Liver (tissue), 9 donors: Measurements from ENCODE around the gene LANCL3. TPM values are rescaled to one million over a fixed set of nuclear protein-coding genes. Genes with fewer than 3 reads are reported as not detected.

Experiments used
- DNase-seq: peaks from one replicate; pipeline ENCODE4 v3.0.0-alpha.2; 2017; ENCODE audit warnings: low spot score
- H3K27ac ChIP-seq, 2 donors: one replicate each; pipeline ENCODE4 v1.7.0; 2013; ENCODE audit warnings: inconsistent platforms in 2 of 2, low read length in 2 of 2, control low read depth in 1 of 2, low read depth in 1 of 2, mild to moderate bottlenecking in 1 of 2
- H3K27me3 ChIP-seq, 4 donors: one replicate each; pipeline versions ENCODE4 v1.6.1 to v1.7.0; 2013; ENCODE audit warnings: low read length in 3 of 4, inconsistent platforms in 1 of 4, mild to moderate bottlenecking in 1 of 4, moderate library complexity in 1 of 4; ENCODE audit not compliant: control insufficient read depth in 4 of 4, insufficient read depth in 4 of 4
- H3K36me3 ChIP-seq, 4 donors: one replicate each; pipeline versions ENCODE4 v1.6.1 to v1.7.0; 2013; ENCODE audit warnings: low read length in 3 of 4, mild to moderate bottlenecking in 3 of 4, low read depth in 1 of 4, moderate library complexity in 1 of 4; ENCODE audit not compliant: control insufficient read depth in 4 of 4, insufficient read depth in 3 of 4
- H3K4me1 ChIP-seq, 4 donors: one replicate each; pipeline versions ENCODE4 v1.6.1 to v1.7.0; 2013; ENCODE audit warnings: low read length in 3 of 4, mild to moderate bottlenecking in 3 of 4, moderate library complexity in 1 of 4; ENCODE audit not compliant: control insufficient read depth in 4 of 4, insufficient read depth in 4 of 4
- H3K4me3 ChIP-seq, 3 donors: one replicate each; pipeline versions ENCODE4 v1.6.1 to v1.7.0; 2013; ENCODE audit warnings: low read length in 3 of 3, control low read depth in 1 of 3, low read depth in 1 of 3, mild to moderate bottlenecking in 1 of 3
- H3K9ac ChIP-seq, 2 donors: one replicate each; pipeline ENCODE4 v1.7.0; 2013; ENCODE audit warnings: low read length in 2 of 2, mild to moderate bottlenecking in 2 of 2, moderate library complexity in 2 of 2, control low read depth in 1 of 2, low read depth in 1 of 2
- H3K9me3 ChIP-seq, 4 donors: one replicate each; pipeline versions ENCODE4 v1.6.1 to v1.7.0; 2013; ENCODE audit warnings: low read length in 3 of 4; ENCODE audit not compliant: control insufficient read depth in 4 of 4
- EGR1 ChIP-seq, 2 donors: IDR thresholded peaks; 2 replicates each; pipeline ENCODE4 v1.6.1; 2016 to 2018; ENCODE audit warnings: antibody characterized with exemption in 2 of 2, low read depth in 2 of 2
- FOXA1 ChIP-seq: IDR thresholded peaks from 2 replicates; pipeline ENCODE4 v1.6.1; 2016; ENCODE audit warnings: antibody characterized with exemption
- FOXA2 ChIP-seq: IDR thresholded peaks from 2 replicates; pipeline ENCODE4 v1.6.1; 2016; ENCODE audit warnings: antibody characterized with exemption
- GABPA ChIP-seq, 2 donors: IDR thresholded peaks in 1 of 2; conservative IDR thresholded peaks in 1 of 2; 2 replicates each; pipeline ENCODE4 v1.6.1; 2016; ENCODE audit warnings: antibody characterized with exemption in 2 of 2, mild to moderate bottlenecking in 1 of 2, moderate library complexity in 1 of 2
- HNF4A ChIP-seq, 2 donors: conservative IDR thresholded peaks; 2 replicates each; pipeline ENCODE4 v1.6.1; 2016; ENCODE audit warnings: antibody characterized with exemption in 2 of 2, mild to moderate bottlenecking in 2 of 2
- HNF4G ChIP-seq: IDR thresholded peaks from 2 replicates; pipeline ENCODE4 v1.6.1; 2016; ENCODE audit warnings: antibody characterized with exemption
- JUND ChIP-seq, 2 donors: IDR thresholded peaks; 2 replicates each; pipeline ENCODE4 v1.6.1; 2016; ENCODE audit warnings: antibody characterized with exemption in 2 of 2
- NR2F2 ChIP-seq: IDR thresholded peaks from 2 replicates; pipeline ENCODE4 v1.6.1; 2016; ENCODE audit warnings: antibody characterized with exemption
- RAD21 ChIP-seq, 2 donors: IDR thresholded peaks; 2 replicates each; pipeline ENCODE4 v1.6.1; 2016; ENCODE audit warnings: antibody characterized with exemption in 2 of 2, mild to moderate bottlenecking in 2 of 2
- RXRA ChIP-seq, 2 donors: IDR thresholded peaks; 2 replicates each; pipeline ENCODE4 v1.6.1; 2017 to 2018; ENCODE audit warnings: antibody characterized with exemption in 2 of 2, mild to moderate bottlenecking in 1 of 2
- SP1 ChIP-seq: IDR thresholded peaks from 2 replicates; pipeline ENCODE4 v1.6.1; 2018; ENCODE audit warnings: antibody characterized with exemption, mild to moderate bottlenecking
- TAF1 ChIP-seq: conservative IDR thresholded peaks from 2 replicates; pipeline ENCODE4 v1.6.1; 2016; ENCODE audit warnings: antibody characterized with exemption, mild to moderate bottlenecking
- YY1 ChIP-seq: IDR thresholded peaks from 2 replicates; pipeline ENCODE4 v1.6.1; 2016; ENCODE audit warnings: antibody characterized with exemption, mild to moderate bottlenecking
- WGBS: extraction: QIAGEN DNeasy Blood & Tissue Kit; methylation state at CpG from one replicate; pipeline ENCODE4 v1.1.7; 2013; 5-methylcytosine and 5-hydroxymethylcytosine counted together
- polyA plus RNA-seq, 2 donors: library from polyadenylated mRNA; stranded (reverse) in 1 of 2; unstranded in 1 of 2; fragments of 200-250 nt in 1 of 2; fragments of >200 nt in 1 of 2; fragmentation: Nextera tagmentation in 1 of 2; extraction: Ambion mirVana in 1 of 2; gene quantifications; one replicate each; pipeline versions ENCODE4 v1.2.1 to v1.2.3, GENCODE V29; 2013 to 2015
- total RNA-seq, 2 donors: library from RNA; depleted of rRNA; stranded (reverse); fragments of >200 nt; gene quantifications; one replicate each; pipeline ENCODE4 v1.2.3, GENCODE V29; 2014
- TF ChIP-seq, protein P1 (sequence below): IDR thresholded peaks from 2 replicates; pipeline ENCODE4 v1.6.1; 2016; ENCODE audit warnings: antibody characterized with exemption, mild to moderate bottlenecking
- TF ChIP-seq, protein P2 (sequence below): IDR thresholded peaks from 2 replicates; pipeline ENCODE4 v1.6.1; 2016; ENCODE audit warnings: antibody characterized with exemption
- TF ChIP-seq, protein P3 (sequence below): fragments of 150-350 bp; IDR thresholded peaks from 2 replicates; pipeline ENCODE4 v1.5.1; 2017; ENCODE audit warnings: improper control_type of control experiment, low read depth, low read length; ENCODE audit not compliant: missing input control
- TF ChIP-seq, protein P4 (sequence below): IDR thresholded peaks from 2 replicates; pipeline ENCODE4 v1.6.1; 2016; ENCODE audit warnings: antibody characterized with exemption
- TF ChIP-seq, protein P5 (sequence below): IDR thresholded peaks from 2 replicates; pipeline ENCODE4 v1.6.1; 2016; ENCODE audit warnings: antibody characterized with exemption
- donor health status: healthy.
- donor health status: healthy.
- donor health status: healthy.
- donor health status: healthy.
- donor health status: healthy.

Gene LANCL3
- total and polyA plus RNA-seq, 4 donors: under 0.01 to 2.1 (median 0.01) TPM; not detected in 1

DNA sequence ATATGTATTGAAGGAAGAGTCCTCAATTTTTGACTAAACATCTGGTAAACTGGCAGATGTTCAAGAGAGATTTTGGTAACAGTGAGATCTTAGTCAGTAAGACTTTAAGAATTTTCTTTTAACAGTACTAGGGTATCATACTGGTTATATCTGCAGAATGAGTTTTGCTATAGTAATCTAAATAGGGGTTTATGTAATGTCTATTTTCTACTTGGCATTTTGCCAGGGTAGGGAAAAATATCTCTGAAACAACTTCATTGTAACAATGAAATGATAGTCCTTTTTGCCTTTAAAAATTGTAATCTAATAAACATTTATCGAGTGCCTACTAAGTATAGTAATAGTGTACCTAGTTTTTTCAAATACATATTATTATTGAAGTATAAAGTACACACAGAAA, 146.2 kb downstream of the LANCL3 start:
- H3K9ac ChIP-seq: no peak overlapping the region
- H3K27ac ChIP-seq: no peak overlapping the region
- TF ChIP-seq YY1: no peak
- no peak for TF ChIP-seq FOXA1
- TF ChIP-seq, protein P1, sequence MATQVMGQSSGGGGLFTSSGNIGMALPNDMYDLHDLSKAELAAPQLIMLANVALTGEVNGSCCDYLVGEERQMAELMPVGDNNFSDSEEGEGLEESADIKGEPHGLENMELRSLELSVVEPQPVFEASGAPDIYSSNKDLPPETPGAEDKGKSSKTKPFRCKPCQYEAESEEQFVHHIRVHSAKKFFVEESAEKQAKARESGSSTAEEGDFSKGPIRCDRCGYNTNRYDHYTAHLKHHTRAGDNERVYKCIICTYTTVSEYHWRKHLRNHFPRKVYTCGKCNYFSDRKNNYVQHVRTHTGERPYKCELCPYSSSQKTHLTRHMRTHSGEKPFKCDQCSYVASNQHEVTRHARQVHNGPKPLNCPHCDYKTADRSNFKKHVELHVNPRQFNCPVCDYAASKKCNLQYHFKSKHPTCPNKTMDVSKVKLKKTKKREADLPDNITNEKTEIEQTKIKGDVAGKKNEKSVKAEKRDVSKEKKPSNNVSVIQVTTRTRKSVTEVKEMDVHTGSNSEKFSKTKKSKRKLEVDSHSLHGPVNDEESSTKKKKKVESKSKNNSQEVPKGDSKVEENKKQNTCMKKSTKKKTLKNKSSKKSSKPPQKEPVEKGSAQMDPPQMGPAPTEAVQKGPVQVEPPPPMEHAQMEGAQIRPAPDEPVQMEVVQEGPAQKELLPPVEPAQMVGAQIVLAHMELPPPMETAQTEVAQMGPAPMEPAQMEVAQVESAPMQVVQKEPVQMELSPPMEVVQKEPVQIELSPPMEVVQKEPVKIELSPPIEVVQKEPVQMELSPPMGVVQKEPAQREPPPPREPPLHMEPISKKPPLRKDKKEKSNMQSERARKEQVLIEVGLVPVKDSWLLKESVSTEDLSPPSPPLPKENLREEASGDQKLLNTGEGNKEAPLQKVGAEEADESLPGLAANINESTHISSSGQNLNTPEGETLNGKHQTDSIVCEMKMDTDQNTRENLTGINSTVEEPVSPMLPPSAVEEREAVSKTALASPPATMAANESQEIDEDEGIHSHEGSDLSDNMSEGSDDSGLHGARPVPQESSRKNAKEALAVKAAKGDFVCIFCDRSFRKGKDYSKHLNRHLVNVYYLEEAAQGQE: no peak
- TF ChIP-seq JUND (IDR thresholded peaks at IDR 0.05): no peak
- TF ChIP-seq FOXA2: no peak
- TF ChIP-seq, protein P2, sequence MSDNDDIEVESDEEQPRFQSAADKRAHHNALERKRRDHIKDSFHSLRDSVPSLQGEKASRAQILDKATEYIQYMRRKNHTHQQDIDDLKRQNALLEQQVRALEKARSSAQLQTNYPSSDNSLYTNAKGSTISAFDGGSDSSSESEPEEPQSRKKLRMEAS: no peak
- TF ChIP-seq EGR1 (IDR thresholded peaks at IDR 0.05; ENCODE audit: low read depth in 2 of 2): no peak
- no peak for TF ChIP-seq TAF1
- TF ChIP-seq RAD21 (IDR thresholded peaks at IDR 0.05): no peak
- peaks cover 0 to under 1% (median 0%) of the 10 kb centered on the region in 4 donors for H3K4me1 ChIP-seq
- H3K36me3 ChIP-seq: peaks cover 0 to 2% (median 0%) of the 10 kb centered on the region in 4 donors
- peaks cover 0 to 3% (median 0%) of the 10 kb centered on the region in 4 donors for H3K27me3 ChIP-seq
- H3K9me3 ChIP-seq: peaks cover 0 to 3% (median under 1%) of the 10 kb centered on the region in 4 donors
- H3K4me3 ChIP-seq: no peak overlapping the region
- DNase-seq: no peak
- WGBS: 82% methylated on average over 1 of the region's 1 CpG

DNA sequence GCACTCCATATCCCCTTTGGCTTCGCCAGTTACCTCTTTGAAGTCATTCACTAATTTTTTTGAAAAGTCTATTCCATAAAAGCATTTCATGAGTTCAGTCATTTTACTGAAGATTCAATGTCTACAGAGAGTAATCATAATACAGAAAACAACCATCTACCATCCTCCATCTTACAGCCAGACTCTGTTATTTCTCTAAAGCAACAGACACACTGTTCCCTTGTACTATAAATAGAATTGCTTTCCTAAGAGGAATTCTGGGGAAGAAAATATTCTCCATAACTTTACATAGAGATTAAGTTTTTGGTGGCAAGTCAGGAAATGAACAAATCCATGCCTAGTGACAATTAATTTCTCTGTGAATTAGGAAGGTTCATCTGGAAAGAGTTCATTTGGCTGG, 151.1 kb downstream of the LANCL3 start:
- H3K4me3 ChIP-seq: no peak overlapping the region
- TF ChIP-seq HNF4A (conservative IDR thresholded peaks at IDR 0.05): no peak
- no peak for TF ChIP-seq RXRA (IDR thresholded peaks at IDR 0.05)
- TF ChIP-seq, protein P1: no peak
- TF ChIP-seq, protein P3, sequence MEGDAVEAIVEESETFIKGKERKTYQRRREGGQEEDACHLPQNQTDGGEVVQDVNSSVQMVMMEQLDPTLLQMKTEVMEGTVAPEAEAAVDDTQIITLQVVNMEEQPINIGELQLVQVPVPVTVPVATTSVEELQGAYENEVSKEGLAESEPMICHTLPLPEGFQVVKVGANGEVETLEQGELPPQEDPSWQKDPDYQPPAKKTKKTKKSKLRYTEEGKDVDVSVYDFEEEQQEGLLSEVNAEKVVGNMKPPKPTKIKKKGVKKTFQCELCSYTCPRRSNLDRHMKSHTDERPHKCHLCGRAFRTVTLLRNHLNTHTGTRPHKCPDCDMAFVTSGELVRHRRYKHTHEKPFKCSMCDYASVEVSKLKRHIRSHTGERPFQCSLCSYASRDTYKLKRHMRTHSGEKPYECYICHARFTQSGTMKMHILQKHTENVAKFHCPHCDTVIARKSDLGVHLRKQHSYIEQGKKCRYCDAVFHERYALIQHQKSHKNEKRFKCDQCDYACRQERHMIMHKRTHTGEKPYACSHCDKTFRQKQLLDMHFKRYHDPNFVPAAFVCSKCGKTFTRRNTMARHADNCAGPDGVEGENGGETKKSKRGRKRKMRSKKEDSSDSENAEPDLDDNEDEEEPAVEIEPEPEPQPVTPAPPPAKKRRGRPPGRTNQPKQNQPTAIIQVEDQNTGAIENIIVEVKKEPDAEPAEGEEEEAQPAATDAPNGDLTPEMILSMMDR: no peak
- TF ChIP-seq JUND (IDR thresholded peaks at IDR 0.05): no peak
- TF ChIP-seq YY1: no peak
- no peak for TF ChIP-seq NR2F2
- no peak for TF ChIP-seq RAD21 (IDR thresholded peaks at IDR 0.05)
- TF ChIP-seq, protein P4, sequence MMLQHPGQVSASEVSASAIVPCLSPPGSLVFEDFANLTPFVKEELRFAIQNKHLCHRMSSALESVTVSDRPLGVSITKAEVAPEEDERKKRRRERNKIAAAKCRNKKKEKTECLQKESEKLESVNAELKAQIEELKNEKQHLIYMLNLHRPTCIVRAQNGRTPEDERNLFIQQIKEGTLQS: no peak
- no peak for TF ChIP-seq SP1
- TF ChIP-seq, protein P5, sequence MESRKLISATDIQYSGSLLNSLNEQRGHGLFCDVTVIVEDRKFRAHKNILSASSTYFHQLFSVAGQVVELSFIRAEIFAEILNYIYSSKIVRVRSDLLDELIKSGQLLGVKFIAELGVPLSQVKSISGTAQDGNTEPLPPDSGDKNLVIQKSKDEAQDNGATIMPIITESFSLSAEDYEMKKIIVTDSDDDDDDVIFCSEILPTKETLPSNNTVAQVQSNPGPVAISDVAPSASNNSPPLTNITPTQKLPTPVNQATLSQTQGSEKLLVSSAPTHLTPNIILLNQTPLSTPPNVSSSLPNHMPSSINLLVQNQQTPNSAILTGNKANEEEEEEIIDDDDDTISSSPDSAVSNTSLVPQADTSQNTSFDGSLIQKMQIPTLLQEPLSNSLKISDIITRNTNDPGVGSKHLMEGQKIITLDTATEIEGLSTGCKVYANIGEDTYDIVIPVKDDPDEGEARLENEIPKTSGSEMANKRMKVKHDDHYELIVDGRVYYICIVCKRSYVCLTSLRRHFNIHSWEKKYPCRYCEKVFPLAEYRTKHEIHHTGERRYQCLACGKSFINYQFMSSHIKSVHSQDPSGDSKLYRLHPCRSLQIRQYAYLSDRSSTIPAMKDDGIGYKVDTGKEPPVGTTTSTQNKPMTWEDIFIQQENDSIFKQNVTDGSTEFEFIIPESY: no peak
- TF ChIP-seq, protein P2: no peak
- TF ChIP-seq TAF1: no peak
- TF ChIP-seq GABPA (IDR thresholded peaks at IDR 0.05 in 1 of 2, conservative IDR thresholded peaks at IDR 0.05 in 1 of 2): no peak
- TF ChIP-seq HNF4G: no peak
- no peak for TF ChIP-seq FOXA2
- H3K4me1 ChIP-seq: no peaks in the 10 kb centered on the region
- H3K9ac ChIP-seq: no peak overlapping the region
- no peak overlapping the region for H3K27ac ChIP-seq
- DNase-seq: no peak
- H3K9me3 ChIP-seq: peaks cover 0 to 3% (median under 1%) of the 10 kb centered on the region in 4 donors
- H3K27me3 ChIP-seq: no peaks in the 10 kb centered on the region
- WGBS: 92% methylated on average over 1 of the region's 1 CpG
- peaks cover 0 to 2% (median 0%) of the 10 kb centered on the region in 4 donors for H3K36me3 ChIP-seq
